ENCODE measurements around the gene KRTAP10-3.
"Not testable (repeated sequence)": the region's sequence is repeated elsewhere in the genome, so short reads cannot be mapped to it uniquely, and the experiment has no call there.

Gene KRTAP10-3

GRCh38 chr21:44590311-44590721 is 31.7 kb upstream of the KRTAP10-3 start:
- DNase-seq (ENCODE audit: low read depth): no peak

DNA sequence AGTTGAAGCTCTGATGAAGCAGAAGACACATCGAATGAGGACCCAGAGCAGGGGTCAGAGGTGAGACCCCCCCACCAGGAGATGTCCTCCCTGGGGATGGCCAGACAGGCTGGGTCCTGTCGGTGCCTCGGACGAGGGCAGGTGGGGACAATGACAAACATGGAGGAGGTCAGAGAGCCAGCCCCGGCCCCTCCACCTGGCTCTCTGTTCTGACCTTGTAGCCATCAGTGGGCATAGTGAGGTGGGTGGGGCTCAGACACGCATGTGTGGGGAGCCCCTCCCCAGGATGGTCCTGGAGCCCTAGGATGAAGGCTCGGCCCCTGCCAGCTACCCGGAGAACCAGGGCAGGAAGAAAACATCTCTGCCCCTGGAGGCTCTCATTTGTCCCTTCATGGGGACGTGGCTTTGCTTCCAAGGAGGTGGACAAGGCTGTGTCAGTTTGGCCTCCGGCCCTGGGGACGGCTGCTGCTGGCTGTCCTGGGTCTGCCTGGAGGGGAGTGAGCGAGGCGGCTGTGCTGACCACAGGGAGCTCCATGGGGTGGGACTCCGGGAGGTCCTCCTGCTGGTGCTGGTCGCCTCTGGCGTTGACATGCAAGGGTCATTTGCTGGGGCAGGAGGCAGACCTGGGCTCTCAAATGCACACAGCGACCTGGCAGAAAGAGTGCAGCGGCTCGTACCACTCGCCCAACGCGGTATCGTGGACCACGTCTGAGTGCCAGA is 31.2 kb upstream of the KRTAP10-3 start:
- DNase-seq (ENCODE audit: low read depth): no peak

GRCh38 chr21:44589094-44589493 is 30.5 kb upstream of the KRTAP10-3 start:
- DNase-seq (ENCODE audit: low read depth): no peak

DNA sequence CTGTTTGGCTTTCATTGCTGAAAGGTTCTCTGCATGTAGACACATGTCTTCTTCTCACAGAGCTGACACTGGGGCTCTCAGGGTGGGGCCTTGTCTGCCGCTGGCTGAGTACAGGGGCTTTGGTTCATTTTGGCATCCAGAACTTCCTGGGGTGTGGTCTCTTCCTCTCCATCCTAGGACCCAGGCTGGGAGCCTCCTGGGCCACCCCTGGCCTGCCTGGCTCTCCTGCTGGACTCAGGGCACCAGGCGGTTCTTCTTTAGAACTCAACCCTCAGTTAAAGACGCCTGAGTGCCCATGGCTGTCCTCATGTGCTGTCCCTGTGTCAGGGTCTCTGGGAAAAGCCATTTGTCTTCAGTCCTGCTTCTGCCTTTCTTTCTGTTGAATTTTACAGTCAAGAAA is 27.3 kb upstream of the KRTAP10-3 start:
- no peak for DNase-seq (ENCODE audit: low read depth)

GRCh38 chr21:44583800-44584147 is 25.2 kb upstream of the KRTAP10-3 start:
- DNase-seq (ENCODE audit: low read depth): no peak

GRCh38 chr21:44583089-44583799 is 24.6 kb upstream of the KRTAP10-3 start:
- DNase-seq (ENCODE audit: low read depth): no peak

- no peak for DNase-seq (ENCODE audit: low read depth)
These were observed 23.5 kb upstream of the KRTAP10-3 start for GRCh38 chr21:44582055-44582454.

DNA sequence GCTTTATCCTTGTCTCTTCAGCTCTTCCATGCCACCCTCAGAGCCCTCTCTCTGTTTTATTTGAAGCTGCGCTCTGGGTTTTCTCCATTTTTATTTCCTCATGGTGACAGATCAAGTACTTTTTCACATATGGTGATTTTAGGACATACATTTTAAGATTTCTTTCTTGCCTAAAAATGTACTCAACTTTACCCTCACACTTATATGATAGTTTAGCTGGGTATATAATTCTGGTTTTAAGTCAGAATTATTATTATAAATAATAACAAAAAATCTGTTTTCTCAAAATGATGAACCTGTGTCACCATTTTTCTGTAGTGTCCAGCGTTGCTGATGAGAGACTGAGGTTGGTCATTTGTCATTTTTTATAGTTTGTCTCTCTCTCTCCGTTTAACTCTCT is 22.6 kb upstream of the KRTAP10-3 start:
- no peak for DNase-seq (ENCODE audit: low read depth)

DNA sequence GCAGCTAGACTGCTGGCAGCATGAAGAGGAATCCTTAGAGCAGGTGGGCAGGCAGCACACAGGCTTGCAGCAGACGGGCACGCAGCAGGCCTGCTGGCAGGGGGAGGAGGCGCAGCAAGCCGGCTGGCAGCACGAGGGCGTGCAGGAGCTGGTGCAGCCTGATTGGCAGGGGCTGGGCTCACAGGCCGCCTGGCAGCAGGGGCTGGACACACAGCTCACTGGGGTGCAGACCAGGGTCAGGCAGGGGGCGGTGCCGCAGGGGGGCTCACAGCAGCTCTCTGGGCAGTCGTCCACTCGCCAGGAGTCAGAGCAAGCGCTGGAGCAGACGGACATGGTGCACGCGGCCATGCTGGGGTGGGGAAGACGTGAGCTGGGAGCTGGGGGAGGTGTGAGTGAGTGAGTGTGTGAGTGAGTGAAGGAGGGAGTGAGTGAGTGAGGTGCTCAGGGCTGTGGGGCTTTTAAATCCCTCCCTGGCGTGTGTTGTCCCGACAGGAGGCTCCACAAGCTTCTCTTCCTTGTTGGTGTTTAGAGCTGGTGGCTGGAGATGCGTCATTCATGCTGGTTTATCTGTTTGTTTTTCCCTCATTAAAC is 21.7 kb upstream of the KRTAP10-3 start, which contains the start of gene KRTAP10-5:
KRTAP10-5 (minus strand) TSS at position 374 of the 591 bp plus-strand sequence; CDS start at position 348, 26 bp downstream.
- not testable (repeated sequence) for DNase-seq (ENCODE audit: low read depth)

DNA sequence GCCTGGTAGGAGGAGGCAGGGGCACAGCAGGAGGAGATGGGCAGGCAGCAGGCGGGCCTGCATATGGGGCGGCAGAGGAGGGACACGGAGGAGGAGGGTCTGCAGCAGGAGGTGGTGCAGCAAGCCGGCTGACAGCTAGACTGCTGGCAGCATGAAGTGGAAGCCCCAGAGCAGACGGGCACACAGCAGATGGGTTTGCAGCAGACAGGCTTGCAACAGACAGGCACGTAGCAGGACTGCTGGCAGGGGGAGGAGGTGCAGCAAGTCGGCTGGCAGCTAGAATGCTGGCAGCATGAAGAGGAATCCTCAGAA is 21.2 kb upstream of the KRTAP10-3 start:
- no peak for DNase-seq (ENCODE audit: low read depth)

DNA sequence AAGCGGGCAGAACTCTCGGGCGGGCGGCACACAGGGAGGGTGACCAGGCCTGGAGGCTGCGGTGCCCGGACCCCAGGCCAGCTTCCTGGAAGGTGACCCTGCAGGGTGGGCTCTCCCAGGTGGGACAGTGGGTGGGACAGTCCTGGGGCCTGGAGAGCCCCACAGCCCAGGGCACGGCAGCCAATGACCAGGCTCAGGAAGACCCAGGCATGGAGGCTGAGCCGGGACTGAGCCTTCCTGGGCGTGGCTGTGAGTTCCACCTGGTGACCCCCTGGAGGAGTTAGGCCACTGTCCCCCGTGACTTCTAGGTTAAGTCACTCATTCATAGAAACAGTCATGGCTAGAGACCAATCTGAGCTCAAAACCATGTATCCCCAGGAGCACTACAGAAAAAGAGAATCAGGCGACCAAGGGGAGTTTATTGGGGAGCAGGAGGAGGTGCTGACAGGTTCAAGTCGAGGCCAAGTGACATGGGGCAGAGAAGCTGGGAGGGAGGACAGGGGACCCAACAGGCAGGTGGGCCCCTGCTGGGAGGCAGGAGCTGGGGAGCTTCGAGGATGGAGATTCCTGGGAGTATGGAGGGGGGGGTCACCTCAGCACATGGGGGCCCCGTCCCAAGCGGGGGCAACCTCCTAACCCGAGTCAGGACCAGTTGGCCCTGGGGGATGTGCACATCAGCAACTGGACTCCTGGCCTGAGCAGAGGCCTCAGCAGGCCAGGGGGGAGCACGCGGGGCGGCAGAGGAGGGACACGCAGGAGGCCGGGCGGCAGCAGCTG is 20.6 kb upstream of the KRTAP10-3 start:
- no peak for DNase-seq (ENCODE audit: low read depth)

- DNase-seq (ENCODE audit: low read depth): no peak
These were observed 19.9 kb upstream of the KRTAP10-3 start for GRCh38 chr21:44578371-44579055.

DNA sequence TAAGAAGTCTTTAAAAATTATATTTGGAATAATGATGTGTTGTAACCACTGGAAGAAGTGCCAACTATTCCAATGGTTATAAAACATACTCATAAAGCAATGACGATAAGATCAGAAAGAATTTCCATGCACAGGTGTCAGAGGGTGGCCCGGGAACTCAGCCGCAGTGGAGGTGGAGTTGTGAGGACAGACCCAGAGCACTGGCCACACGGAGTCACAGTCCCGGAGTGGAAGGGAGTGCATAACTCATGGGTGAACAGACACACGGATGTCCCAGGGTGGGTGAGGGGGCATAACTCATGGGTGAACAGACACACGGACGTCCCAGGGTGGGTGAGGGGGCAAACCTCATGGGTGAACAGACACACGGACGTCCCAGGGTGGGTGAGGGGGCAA is 17.4 kb upstream of the KRTAP10-3 start:
- DNase-seq (ENCODE audit: low read depth): no peak

- no peak for DNase-seq (ENCODE audit: low read depth)
These were observed 16.9 kb upstream of the KRTAP10-3 start for GRCh38 chr21:44575307-44576024.

DNA sequence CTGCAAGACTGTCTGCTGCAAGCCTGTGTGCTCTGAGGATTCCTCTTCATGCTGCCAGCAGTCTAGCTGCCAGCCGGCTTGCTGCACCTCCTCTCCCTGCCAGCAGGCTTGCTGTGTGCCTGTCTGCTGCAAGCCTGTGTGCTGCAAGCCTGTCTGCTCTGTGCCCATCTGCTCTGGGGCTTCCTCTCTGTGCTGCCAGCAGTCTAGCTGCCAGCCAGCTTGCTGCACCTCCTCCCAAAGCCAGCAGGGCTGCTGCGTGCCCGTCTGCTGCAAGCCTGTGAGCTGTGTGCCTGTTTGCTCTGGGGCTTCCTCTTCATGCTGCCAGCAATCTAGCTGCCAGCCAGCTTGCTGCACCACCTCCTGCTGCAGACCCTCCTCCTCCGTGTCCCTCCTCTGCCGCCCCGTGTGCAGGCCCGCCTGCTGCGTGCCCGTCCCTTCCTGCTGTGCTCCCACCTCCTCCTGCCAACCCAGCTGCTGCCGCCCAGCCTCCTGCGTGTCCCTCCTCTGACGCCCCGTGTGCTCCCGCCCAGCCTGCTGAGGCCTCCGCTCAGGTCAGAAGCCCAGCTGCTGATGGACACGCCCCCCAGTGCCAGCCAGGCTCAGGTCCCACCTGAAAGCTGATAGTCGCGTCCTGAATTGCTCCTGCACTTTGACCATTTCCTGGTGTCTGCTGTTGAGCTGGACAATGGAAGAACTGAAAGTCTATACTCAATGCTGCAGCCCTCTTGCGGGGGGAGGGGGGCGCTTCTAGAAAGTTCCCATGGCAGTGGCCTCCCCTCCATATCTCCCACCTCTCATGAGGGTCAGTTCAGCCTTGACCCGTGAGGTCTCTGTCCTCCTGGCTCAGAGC is 16.1 kb upstream of the KRTAP10-3 start:
- no peak for DNase-seq (ENCODE audit: low read depth)

DNA sequence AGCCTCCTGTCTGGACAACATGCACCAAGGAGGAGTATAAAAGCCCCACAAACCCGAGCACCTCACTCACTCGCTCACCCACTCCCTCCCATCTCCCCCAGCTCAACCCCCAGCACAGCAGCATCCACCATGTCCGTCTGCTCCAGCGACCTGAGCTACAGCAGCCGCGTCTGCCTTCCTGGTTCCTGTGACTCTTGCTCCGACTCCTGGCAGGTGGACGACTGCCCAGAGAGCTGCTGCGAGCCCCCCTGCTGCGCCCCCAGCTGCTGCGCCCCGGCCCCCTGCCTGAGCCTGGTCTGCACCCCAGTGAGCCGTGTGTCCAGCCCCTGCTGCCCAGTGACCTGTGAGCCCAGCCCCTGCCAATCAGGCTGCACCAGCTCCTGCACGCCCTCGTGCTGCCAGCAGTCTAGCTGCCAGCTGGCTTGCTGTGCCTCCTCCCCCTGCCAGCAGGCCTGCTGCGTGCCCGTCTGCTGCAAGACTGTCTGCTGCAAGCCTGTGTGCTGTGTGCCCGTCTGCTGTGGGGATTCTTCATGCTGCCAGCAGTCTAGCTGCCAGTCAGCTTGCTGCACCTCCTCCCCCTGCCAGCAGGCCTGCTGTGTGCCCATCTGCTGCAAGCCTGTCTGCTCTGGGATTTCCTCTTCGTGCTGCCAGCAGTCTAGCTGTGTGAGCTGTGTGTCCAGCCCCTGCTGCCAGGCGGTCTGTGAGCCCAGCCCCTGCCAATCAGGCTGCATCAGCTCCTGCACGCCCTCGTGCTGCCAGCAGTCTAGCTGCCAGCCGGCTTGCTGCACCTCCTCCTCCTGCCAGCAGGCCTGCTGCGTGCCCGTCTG is 15.2 kb upstream of the KRTAP10-3 start, which contains the start of gene KRTAP10-4:
KRTAP10-4 (plus strand) TSS at position 100 of the 827 bp plus-strand sequence; CDS start at position 130, 30 bp downstream.
- DNase-seq (ENCODE audit: low read depth): not testable (repeated sequence)

- DNase-seq (ENCODE audit: low read depth): no peak
These were observed 14.5 kb upstream of the KRTAP10-3 start for GRCh38 chr21:44572959-44573583.

- no peak for DNase-seq (ENCODE audit: low read depth)
These were observed 13.5 kb upstream of the KRTAP10-3 start for GRCh38 chr21:44571844-44572782.
